ENCODE measurements around the gene DNHD1.

DNA sequence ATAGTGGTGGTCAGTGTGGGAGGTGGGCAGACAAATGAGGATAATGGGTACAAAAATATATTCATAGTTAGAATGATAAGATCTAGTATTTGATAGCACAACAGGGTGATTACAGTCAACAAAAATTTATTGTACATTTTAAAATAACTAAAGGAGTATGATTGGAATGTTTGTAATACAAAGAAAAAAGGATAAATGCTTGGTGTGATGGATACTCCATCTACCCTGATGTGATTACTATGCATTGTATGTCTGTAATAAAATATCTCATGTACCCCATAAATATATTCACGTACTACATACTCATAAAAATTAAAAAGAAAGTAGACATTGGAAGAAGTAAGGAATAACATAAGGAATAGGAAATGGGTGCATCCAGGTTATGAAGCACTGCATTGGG is 90.9 kb downstream of the DNHD1 start:
- TF ChIP-seq POLR2A (IDR thresholded peaks at IDR 0.05) (no peak), POLR2AphosphoS5 (IDR thresholded peaks at IDR 0.05) (no peak), EP300 (IDR thresholded peaks at IDR 0.05) (no peak)
- TF ChIP-seq, protein P1, sequence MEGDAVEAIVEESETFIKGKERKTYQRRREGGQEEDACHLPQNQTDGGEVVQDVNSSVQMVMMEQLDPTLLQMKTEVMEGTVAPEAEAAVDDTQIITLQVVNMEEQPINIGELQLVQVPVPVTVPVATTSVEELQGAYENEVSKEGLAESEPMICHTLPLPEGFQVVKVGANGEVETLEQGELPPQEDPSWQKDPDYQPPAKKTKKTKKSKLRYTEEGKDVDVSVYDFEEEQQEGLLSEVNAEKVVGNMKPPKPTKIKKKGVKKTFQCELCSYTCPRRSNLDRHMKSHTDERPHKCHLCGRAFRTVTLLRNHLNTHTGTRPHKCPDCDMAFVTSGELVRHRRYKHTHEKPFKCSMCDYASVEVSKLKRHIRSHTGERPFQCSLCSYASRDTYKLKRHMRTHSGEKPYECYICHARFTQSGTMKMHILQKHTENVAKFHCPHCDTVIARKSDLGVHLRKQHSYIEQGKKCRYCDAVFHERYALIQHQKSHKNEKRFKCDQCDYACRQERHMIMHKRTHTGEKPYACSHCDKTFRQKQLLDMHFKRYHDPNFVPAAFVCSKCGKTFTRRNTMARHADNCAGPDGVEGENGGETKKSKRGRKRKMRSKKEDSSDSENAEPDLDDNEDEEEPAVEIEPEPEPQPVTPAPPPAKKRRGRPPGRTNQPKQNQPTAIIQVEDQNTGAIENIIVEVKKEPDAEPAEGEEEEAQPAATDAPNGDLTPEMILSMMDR (IDR thresholded peaks at IDR 0.05), result no peak

Data from stomach (tissue), 4 donors.